ENCODE measurements around the gene IFRD1.

Gene IFRD1

GRCh38 chr7:112423987-112424386 is 26.3 kb upstream of the IFRD1 start:
- Histone ChIP-seq H3K36me3 (ENCODE audit: insufficient read depth) (no peaks in the 10 kb centered on the region), H3K27me3 (ENCODE audit: insufficient read depth, low read depth) (no peaks in the 10 kb centered on the region), H3K4me2 (no peak overlapping the region), H2AFZ (ENCODE audit: low read depth) (no peak overlapping the region), H3K4me3 (IDR thresholded peaks at IDR 0.05; ENCODE audit: insufficient read depth, low read depth, low read length) (no peak overlapping the region), H3K27ac (no peak overlapping the region), H4K20me1 (ENCODE audit: insufficient read depth) (no peaks in the 10 kb centered on the region), H3K79me2 (ENCODE audit: insufficient read depth, low read depth) (no peaks in the 10 kb centered on the region), H3K9ac (no peak overlapping the region), H3K4me1 (ENCODE audit: low read depth, poor library complexity, severe bottlenecking) (peaks cover 18% of the 10 kb centered on the region)
- no peak for TF ChIP-seq CTCF (conservative IDR thresholded peaks at IDR 0.05; ENCODE audit: low read depth, low read length)

DNA sequence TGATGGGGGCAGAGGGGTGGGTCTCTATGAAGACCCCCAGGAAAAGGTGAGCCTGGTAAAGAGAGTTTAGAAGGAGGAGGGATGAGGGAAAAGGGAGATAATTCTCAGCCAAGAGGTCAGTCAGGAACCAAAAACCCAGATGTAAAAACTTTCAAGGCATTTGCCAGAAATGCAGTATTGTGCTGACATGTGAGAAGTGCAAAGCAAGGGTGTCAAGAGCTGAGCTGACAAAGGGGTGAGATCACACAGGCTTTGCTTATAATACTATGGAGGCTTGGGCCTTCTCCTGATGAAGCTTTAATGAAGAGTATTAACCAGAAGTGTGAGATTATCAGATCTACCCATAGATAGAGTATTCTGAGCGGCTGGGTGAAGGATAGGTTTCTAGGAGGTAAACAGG is 22.3 kb upstream of the IFRD1 start:
- Histone ChIP-seq H3K36me3 (ENCODE audit: insufficient read depth) (no peaks in the 10 kb centered on the region), H3K79me2 (ENCODE audit: insufficient read depth, low read depth) (no peaks in the 10 kb centered on the region), H3K27ac (no peak overlapping the region), H2AFZ (ENCODE audit: low read depth) (no peak overlapping the region), H3K4me2 (no peak overlapping the region), H4K20me1 (ENCODE audit: insufficient read depth) (no peaks in the 10 kb centered on the region), H3K4me3 (IDR thresholded peaks at IDR 0.05; ENCODE audit: insufficient read depth, low read depth, low read length) (no peak overlapping the region), H3K9ac (no peak overlapping the region), H3K4me1 (ENCODE audit: low read depth, poor library complexity, severe bottlenecking) (peaks cover 18% of the 10 kb centered on the region), H3K27me3 (ENCODE audit: insufficient read depth, low read depth) (no peaks in the 10 kb centered on the region)
- TF ChIP-seq CTCF (conservative IDR thresholded peaks at IDR 0.05; ENCODE audit: low read depth, low read length): no peak

- no peaks in the 10 kb centered on the region for H3K36me3 ChIP-seq (ENCODE audit: insufficient read depth)
- TF ChIP-seq CTCF (conservative IDR thresholded peaks at IDR 0.05; ENCODE audit: low read depth, low read length): no peak
- no peaks in the 10 kb centered on the region for H3K27me3 ChIP-seq (ENCODE audit: insufficient read depth, low read depth)
- H4K20me1 ChIP-seq (ENCODE audit: insufficient read depth): no peaks in the 10 kb centered on the region
- peaks cover 20% of the 10 kb centered on the region for H3K4me1 ChIP-seq (ENCODE audit: low read depth, poor library complexity, severe bottlenecking)
- no peak overlapping the region for H3K9ac ChIP-seq
- no peak overlapping the region for H3K27ac ChIP-seq
- no peak overlapping the region for H3K4me2 ChIP-seq
- H3K79me2 ChIP-seq (ENCODE audit: insufficient read depth, low read depth): no peaks in the 10 kb centered on the region
- H3K4me3 ChIP-seq (IDR thresholded peaks at IDR 0.05; ENCODE audit: insufficient read depth, low read depth, low read length): no peak overlapping the region
- no peak overlapping the region for H2AFZ ChIP-seq (ENCODE audit: low read depth)
These were observed 21.5 kb upstream of the IFRD1 start for GRCh38 chr7:112428715-112429114.

DNA sequence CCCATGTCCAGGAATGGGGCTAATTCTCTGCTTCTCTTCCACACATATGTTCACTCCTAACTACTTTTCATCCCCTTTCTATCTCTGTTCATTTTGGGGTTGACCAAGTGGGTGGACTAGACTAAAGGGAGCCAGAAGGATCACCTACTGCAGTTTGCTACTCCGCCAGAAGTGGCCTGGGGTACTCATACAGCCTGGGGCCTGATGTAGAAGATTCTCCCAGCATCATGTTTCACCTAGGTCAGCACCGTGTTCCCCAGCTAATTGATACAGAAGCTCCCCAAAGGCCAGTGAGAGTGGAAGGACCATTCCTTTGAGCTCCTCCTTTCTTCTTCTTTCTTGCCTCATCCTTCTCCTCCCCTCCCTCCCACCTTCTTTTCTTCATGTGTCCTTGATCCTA is 19.6 kb upstream of the IFRD1 start:
- H3K36me3 ChIP-seq (ENCODE audit: insufficient read depth): no peaks in the 10 kb centered on the region
- no peak overlapping the region for H3K4me2 ChIP-seq
- H3K27ac ChIP-seq: no peak overlapping the region
- no peak overlapping the region for H3K4me3 ChIP-seq (IDR thresholded peaks at IDR 0.05; ENCODE audit: insufficient read depth, low read depth, low read length)
- no peak for TF ChIP-seq CTCF (conservative IDR thresholded peaks at IDR 0.05; ENCODE audit: low read depth, low read length)
- peaks cover 25% of the 10 kb centered on the region for H3K4me1 ChIP-seq (ENCODE audit: low read depth, poor library complexity, severe bottlenecking)
- H3K27me3 ChIP-seq (ENCODE audit: insufficient read depth, low read depth): no peaks in the 10 kb centered on the region
- no peak overlapping the region for H3K9ac ChIP-seq
- no peaks in the 10 kb centered on the region for H3K79me2 ChIP-seq (ENCODE audit: insufficient read depth, low read depth)
- H4K20me1 ChIP-seq (ENCODE audit: insufficient read depth): no peaks in the 10 kb centered on the region
- H2AFZ ChIP-seq (ENCODE audit: low read depth): no peak overlapping the region

DNA sequence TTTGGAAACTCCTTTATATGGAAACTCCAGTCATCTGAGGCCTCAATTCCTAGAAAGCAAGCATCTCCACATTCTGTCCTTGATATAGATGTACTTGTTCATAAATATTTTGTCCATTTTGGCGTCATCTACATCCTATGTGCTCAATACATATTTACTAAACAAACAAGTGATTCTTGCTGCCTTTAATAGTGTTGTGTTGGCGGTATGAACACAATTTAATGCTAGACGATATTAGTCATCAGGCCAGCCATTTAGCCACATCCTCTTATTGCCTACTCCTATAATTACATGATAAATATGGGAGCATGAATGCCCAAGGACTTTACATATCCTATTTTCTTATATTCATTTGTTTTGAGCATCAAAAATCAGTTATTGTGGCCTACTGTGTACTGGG is 18.5 kb upstream of the IFRD1 start:
- H3K27ac ChIP-seq: no peak overlapping the region
- H2AFZ ChIP-seq (ENCODE audit: low read depth): no peak overlapping the region
- H4K20me1 ChIP-seq (ENCODE audit: insufficient read depth): no peaks in the 10 kb centered on the region
- H3K4me1 ChIP-seq (ENCODE audit: low read depth, poor library complexity, severe bottlenecking): peaks cover 25% of the 10 kb centered on the region
- H3K36me3 ChIP-seq (ENCODE audit: insufficient read depth): no peaks in the 10 kb centered on the region
- no peak overlapping the region for H3K4me3 ChIP-seq (IDR thresholded peaks at IDR 0.05; ENCODE audit: insufficient read depth, low read depth, low read length)
- no peak overlapping the region for H3K9ac ChIP-seq
- H3K79me2 ChIP-seq (ENCODE audit: insufficient read depth, low read depth): no peaks in the 10 kb centered on the region
- no peak overlapping the region for H3K4me2 ChIP-seq
- TF ChIP-seq CTCF (conservative IDR thresholded peaks at IDR 0.05; ENCODE audit: low read depth, low read length): no peak
- no peaks in the 10 kb centered on the region for H3K27me3 ChIP-seq (ENCODE audit: insufficient read depth, low read depth)
